GM18909 (cell line): ENCODE measurements around the gene TIGD4.

Experiments
- ATAC-seq: cut with Tn5 transposase; IDR thresholded peaks from one replicate; pipeline ENCODE4 v1.9.1; 2021; ENCODE audit warnings: mild to moderate bottlenecking; ENCODE audit not compliant: unreplicated experiment, poor library complexity

The TIGD4 gene

DNA sequence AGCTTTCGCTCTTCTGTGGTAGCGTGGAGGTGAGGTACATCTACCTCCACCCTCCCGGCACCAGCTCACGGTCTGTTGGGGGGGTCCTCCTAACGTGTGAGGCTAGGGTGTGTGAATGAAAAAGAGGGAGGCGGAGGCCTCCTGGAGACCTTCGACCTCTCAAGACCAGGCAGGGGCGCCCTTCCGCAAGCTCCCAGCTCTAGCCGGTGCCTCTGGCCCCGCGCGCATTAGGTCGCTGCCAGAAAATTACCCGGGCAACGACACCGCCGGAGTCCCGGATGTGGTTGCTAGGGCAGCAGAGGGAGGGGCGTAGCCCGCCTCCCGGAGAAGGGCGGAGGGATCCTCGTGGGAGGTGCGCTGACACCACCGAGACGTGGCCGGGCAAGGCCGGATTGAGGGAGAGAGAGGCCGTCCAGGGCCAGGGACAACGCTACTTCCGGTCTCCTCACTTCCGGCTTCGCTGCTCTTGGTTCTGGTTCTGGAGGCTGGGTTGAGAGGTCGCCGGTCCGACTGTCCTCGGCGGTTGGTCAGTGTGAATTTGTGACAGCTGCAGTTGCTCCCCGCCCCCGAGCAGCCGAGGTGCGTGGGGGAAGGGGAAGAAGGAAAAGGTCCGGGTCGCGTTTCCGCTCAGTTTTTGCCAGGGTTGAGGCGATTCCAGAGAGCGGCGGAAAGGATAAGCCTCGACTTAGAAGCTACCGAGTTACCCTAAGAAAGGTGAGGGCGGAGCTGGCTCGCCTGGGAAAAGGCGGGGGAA lies at the start of gene TIGD4, which contains the start of gene ARFIP1:
TIGD4 (minus strand) TSS at position 218 of the 754 bp plus-strand sequence. CDS start 8,726 bp downstream, outside the sequence.
ARFIP1 (plus strand) TSS at position 442 of the 754 bp plus-strand sequence. CDS start 49,680 bp downstream, outside the sequence.
- peak; percentile 95 for ATAC-seq

- no peak for ATAC-seq
These were observed 48.6 kb upstream of the TIGD4 start for GRCh38 chr4:152828122-152828521.

- no peak for ATAC-seq
These were observed 45.8 kb upstream of the TIGD4 start for GRCh38 chr4:152825336-152825735.

GRCh38 chr4:152824561-152824960 lies 45.0 kb upstream of the TIGD4 start:
- no peak for ATAC-seq

GRCh38 chr4:152822323-152822722 lies 42.8 kb upstream of the TIGD4 start:
- no peak for ATAC-seq

- no peak for ATAC-seq
These were observed 40.5 kb upstream of the TIGD4 start for GRCh38 chr4:152820073-152820472.

DNA sequence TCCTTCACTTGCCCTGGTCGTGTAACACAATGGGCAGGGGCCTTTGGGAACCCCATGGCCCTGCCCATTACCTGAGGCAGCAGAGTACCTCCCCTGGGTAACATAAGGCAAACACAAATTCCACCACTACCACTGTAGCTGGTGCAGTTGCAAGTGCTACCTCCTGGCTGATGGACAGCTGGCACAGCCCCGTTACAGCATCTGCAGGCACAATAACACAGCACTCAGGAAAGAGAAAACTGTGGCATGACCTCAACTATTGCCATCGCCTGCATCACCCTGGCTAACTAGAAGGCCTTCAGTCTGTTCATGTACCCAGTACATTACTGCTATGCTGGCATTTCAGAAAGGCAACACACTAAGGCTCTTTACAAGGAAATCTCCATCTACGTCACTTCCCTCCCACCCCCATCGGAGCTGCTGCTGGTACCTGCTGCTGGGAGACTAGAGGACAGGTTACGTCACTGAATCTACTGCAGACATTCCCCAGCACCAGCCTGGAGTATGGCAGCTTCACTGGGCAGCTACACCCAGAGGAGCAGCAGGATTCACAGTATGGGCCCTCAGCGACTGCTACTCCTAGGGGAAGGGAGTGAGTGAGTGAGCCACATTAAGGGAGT lies 39.6 kb upstream of the TIGD4 start:
- no peak for ATAC-seq

GRCh38 chr4:152817331-152817730 lies 37.8 kb upstream of the TIGD4 start:
- ATAC-seq = no peak

GRCh38 chr4:152815078-152815477 lies 35.5 kb upstream of the TIGD4 start:
- no peak for ATAC-seq

DNA sequence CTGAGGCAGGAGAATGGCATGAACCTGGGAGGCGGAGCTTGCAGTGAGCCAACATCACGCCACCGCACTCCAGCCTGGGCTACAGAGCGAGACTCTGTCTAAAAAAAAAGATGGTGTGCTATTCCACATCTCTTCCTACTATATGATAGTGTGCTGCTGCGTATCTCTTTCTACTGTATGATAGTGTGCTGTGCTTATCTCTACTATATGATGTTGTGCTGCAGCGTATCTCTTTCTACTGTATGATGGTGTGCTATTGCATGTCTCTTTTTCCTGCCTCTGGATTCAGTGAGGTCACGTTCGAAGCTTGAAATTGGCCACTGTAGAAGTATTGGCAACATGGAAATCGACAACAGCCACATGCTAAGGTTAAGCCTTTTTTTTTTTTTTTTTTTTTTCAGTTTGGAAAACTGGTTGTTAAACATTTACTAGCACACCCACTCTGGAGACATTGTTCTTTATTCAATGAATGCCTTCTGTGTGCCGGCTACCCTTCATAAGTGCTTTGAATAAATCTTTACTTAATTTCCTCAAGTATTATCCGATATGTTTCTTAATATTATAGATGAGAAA lies 31.3 kb upstream of the TIGD4 start:
- ATAC-seq = no peak

DNA sequence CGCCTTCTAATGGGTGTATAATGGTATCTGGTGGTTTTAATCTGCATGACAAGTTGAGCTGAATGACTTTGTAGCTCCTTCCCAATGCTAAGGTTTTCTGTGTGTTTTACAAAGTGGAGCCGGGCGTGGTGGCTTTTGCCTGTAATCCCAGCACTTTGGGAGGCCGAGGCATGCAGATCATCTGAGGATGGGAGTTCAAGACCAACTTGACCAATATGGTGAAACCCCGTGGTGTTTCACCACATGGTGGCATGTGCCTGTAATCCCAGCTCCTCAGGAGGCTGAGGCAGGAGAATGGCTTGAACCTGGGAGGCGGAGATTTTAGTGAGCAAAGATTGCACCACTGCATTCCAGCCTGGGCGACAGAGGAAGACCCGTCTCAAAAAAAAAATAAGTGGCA lies 29.1 kb upstream of the TIGD4 start:
- ATAC-seq = no peak

- ATAC-seq = no peak
These were observed 27.8 kb upstream of the TIGD4 start for GRCh38 chr4:152807294-152807829.

DNA sequence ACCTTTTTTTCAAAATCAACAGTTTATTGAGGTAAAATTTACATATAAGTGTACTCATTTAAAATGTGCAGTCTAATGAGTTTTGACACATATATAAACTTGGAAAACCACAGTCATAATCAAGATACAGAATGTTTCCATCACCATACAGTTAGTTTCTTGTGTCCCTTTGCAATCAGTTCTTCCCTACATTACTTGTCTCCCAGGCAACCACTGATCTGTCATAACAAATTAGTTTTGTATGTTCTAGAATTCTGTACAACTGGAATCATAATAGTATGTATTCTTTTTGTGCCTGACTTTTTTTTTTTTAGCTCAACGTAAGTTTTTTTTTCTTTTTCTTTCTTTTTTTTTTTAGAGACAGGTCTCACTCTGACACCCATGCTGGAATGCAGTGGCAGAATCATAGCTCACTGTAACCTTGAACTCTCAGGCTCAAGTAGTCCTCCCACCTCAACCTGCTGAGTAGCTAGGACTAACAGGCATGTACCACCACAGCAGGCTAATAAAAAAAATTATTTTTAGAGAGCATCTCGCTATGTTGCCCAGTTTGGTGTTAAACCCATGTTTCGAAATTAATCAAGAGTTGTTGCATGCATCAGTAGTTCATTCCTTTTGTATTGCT lies 27.1 kb upstream of the TIGD4 start:
- no peak for ATAC-seq

GRCh38 chr4:152805818-152806217 lies 26.3 kb upstream of the TIGD4 start:
- no peak for ATAC-seq

GRCh38 chr4:152805071-152805650 lies 25.6 kb upstream of the TIGD4 start:
- no peak for ATAC-seq

DNA sequence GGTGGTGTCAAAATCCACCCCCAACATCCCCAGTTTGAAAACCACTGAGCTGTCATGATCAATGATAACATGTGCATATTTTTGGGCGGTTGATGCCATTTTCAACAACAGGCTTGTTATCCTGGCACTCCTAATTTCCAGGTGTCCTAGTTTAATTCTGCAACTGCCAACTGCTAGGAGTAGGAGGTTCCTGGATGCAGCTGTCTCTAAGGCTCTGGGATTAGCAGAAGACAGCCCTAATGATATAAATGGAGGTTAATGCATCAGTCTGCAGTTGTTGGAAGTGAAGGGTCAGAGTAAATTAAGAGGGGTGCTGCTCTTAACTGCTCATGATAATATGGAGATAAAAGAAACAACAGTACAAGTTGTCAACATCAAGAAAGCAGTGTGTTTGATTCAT lies 24.0 kb upstream of the TIGD4 start:
- ATAC-seq = no peak

DNA sequence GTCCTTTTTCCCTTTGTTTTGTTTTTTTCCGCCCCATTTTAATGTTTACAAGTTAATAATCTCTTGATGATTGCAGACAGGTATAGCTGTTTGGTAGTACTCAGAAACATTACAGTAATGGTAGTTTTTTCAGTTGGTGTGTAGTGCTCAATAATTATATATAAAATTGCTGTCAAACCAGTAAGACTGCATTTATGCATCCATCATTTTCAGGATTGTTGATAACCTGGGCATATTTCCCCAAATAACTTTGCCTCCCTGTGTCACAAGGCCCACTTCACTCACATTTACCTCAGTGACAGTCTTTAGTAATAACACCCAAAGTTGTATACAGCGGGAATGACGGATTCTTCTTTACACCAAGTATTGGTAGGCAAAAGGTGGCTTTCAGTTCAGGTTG lies 16.4 kb upstream of the TIGD4 start:
- no peak for ATAC-seq

DNA sequence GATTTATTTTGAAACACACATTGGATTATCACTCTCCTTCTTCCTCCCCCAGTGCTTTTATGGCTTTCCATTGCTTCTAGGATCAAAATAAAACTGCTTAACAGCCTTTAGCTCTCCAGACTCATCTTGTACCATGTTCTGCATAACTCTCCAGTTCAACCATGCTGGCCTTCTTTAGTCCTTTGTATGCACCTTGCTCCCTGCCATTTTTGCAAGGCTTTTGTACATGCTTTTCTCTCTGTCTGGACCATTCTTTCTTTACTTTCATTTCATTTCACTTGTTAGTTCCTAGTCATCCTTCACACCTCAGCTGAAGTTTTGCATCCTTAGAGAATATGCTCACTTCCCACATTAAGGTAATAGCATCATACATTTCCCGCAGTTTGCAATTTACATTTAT lies 7.1 kb upstream of the TIGD4 start:
- no peak for ATAC-seq

DNA sequence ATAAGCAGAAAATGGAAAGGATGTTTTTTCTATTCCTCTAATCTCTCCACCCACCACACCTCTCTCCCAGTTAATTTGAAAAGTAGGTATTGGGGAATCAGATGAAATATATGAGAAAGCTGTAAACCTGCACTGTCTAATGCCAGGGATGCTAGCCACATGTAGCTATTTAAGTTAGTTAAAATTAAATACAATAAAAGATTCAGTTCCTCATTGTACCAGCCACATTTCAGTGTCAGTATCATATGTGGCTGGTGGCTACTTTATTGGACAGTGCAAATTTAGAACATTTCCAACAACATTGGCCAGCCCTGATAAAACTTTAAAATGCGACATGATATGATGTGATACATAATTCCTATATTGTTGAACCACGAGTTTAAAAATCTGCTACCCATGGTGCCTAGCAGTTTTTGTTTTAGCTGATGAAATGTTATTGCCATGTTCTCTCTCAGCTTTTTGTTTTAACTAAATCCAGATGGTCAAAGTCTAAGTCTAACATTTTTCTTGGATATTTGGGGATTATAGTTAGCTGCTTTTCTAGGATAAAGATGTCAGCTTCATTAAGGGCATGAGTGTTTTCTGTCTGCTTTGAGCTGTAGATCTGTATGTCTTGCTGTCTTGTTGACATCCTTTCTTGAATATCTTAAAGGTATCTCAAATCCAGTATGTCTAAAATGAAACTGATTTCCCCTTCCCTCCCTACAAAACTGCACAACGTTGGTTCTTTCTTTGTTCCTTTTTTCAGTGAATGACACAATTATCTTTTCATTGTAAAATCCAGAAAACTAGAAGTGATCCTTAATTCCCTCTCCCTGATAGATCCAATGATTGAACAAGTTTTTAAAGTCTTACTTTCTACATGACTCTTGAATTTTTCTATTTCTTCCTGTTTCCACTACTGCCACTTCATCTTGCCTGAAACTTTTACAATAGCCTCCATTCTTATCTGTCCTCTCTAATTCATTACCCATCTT lies 6.4 kb upstream of the TIGD4 start:
- peak; percentile 63 for ATAC-seq
